ENCODE results near the gene RSRC2. TPM values are rescaled to one million over a fixed set of nuclear protein-coding genes. Genes with fewer than 3 reads are reported as not detected.
A peak's percentile ranks its signal among the peaks of the same experiment; 100 is the strongest.

The RSRC2 gene
- total and polyA plus RNA-seq, 9 of the 15 experiments (the other 6 are each of a cell fraction or from before 2014, with no cell fraction given): 52.6 to 123 (median 80.3) TPM

GRCh38 chr12:122499991-122500684 is 26.6 kb downstream of the RSRC2 start (continued):
- TF ChIP-seq ID3 (CRISPR knock-in tag; IDR thresholded peaks at IDR 0.05) (no peak), ID3 (tag; IDR thresholded peaks at IDR 0.05) (0 out of 2 replicates have a peak, but pooled peaks have one; percentile 39), ZFP1 (CRISPR knock-in tag; IDR thresholded peaks at IDR 0.05) (no peak), FUS (optimal IDR thresholded peaks at IDR 0.05; ENCODE audit: low read depth, low read length) (no peak), TSHZ1 (CRISPR knock-in tag; IDR thresholded peaks at IDR 0.05) (no peak), MYNN (IDR thresholded peaks at IDR 0.05) (no peak), MYNN (CRISPR knock-in tag; IDR thresholded peaks at IDR 0.05) (no peak), DMBX1 (CRISPR knock-in tag; IDR thresholded peaks at IDR 0.05; ENCODE audit: borderline replicate concordance) (no peak), PHF20 (IDR thresholded peaks at IDR 0.05; ENCODE audit: partially characterized antibody) (peak; percentile 31), HMBOX1 (IDR thresholded peaks at IDR 0.05) (no peak), ZBTB8A (IDR thresholded peaks at IDR 0.05; ENCODE audit: partially characterized antibody) (no peak), CEBPZ (IDR thresholded peaks at IDR 0.05; ENCODE audit: borderline replicate concordance, low read depth, low read length) (no peak), ATF2 (CRISPR knock-in tag; IDR thresholded peaks at IDR 0.05) (no peak), TCF7L2 (IDR thresholded peaks at IDR 0.05; ENCODE audit: low read depth, low read length) (no peak), ATF1 (CRISPR knock-in tag; IDR thresholded peaks at IDR 0.05) (no peak), ATF1 (tag; IDR thresholded peaks at IDR 0.05) (peak; percentile 48), PHF21A (IDR thresholded peaks at IDR 0.05; ENCODE audit: borderline replicate concordance, low read depth) (no peak), ETV1 (tag; conservative IDR thresholded peaks at IDR 0.05; ENCODE audit: low read depth) (0 out of 2 replicates have a peak, but pooled peaks have one; percentile 18), MCM5 (IDR thresholded peaks at IDR 0.05; ENCODE audit: low read depth) (no peak)

All from K562 (cell line).